GM20431 (cell line): ENCODE results near the gene TGFB1.
"Not testable (repeated sequence)": the region's sequence is repeated elsewhere in the genome, so short reads cannot be mapped to it uniquely, and the experiment has no call there.

Source experiments
- in situ Hi-C: fragments of 300-500 bp; cut with MseI, MboI; formaldehyde crosslinking; loops from one replicate; pipeline ENCODE4 v1.15.0; 2020; ENCODE audit warnings: low sequenced_read_pairs; ENCODE audit not compliant: unreplicated experiment

Gene TGFB1

DNA sequence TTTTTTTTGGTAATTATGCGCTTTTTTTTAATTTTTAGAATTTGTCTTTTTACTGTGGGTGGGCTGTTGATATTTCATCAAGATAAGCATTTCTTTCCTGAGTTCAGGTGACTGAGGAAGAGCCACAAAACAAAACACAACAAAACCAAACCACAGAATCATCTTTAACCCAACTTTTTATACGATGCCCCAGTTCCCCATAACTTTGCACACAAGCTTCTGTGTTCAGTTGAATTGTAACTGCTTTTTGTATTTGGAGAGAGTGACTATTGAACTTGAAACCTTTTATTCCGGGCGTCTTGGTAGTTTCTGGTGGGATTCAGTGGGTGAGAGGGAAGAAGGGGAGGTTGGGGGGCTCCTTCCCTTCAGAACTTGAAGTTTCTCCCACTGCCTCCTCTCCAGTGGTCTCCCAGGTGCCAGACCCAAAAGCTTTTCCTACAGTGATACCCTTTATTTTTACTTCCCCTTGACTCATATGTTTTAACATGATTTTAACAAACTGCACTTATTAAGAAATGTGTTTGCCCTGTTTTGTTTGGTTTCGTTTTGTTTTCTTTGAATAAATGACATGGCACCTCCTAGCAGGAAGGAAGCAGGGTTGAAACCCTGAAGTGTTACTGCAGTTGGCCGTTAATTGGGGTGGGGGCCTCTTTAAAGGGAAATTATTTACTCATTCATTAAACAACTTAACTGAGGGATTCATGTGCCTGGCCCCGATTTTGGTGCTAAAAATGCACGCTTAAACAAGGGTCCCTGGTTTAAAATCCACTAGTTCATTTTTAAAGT, 46.4 kb downstream of the TGFB1 start:
- in situ Hi-C loops = loop anchor here (10.0 kb wide), 1 partner anchor 102 kb away; no protein-coding TSS in a partner anchor

DNA sequence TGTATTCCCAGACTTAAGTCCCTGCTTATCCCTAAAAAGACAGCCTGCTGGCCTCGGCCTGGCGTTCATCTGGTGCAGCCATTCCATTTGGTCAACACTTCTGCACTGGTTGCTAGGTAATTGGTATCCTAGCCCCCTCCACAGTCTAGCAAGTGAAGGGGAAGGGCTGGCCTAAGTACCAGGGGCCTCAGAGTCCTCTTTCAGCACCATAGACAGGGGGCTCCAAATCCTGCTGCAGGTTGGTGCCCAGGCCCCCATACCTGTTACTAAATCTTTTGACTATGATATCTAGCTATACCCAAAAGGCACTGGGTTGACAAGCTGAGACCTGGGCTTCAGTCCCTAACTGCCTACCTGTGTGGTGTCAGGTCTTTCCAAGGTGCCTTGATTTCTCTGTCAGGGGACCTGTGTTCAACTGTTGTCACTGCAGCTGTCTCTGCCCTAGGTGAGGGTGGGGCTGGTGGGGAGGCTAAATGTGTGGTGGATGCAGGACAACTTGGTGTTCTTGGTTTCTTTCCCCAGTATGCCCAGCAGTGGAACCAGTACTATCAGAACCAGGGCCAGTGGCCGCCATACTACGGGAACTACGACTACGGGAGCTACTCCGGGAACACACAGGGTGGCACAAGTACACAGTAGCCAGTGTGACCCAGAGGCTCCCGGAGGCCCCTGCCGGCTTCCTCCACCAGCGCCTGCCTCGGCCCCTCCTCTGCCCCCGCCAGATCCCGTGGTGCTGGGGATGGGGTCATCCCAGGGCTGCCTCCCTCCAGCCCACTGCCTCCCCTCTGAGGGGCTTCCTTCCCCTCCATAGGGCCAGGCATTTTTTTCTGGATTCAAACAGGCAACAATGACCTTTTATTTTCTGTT, 47.6 kb downstream of the TGFB1 start:
- in situ Hi-C loops = loop anchor here (10.0 kb wide), 1 partner anchor 101 kb away; no protein-coding TSS in a partner anchor

DNA sequence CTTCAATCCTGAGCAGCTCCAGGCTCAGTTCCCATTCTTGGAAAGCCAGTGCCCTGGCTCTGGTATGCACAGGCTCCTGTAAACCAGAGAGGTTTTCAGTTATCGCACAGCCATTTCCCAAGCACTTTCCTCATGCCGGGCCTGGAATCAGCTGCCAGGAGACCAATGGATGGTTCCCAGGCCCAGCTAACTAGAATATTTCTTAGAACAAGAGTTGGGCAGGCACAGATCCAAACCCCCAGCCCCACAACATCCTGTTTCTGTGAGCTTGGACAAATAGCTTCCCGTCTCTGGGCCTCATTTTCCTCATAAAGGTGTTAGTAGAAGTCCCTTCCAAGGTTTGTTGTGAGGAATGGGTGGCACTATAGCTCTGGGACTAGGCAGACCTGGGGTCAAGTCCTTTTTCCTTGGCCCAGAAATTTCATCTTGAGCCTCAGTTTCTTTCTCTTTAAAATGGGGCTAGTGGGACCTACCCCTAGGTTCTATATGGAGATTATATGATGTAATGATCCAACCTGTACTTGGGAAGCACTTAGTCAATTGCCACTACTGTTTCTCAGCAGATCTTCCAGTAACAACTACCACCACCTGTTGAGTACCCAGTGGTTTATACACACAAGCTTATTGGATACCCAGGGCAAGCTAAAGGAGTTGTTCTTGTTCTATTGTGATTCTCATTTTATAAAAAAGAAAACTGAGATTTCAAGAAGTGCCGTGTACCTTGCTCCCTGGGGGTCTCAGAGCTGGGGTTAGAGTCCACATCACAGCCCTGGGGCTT, 48.8 kb downstream of the TGFB1 start:
- in situ Hi-C loops = loop anchor here (10.0 kb wide), 1 partner anchor 100 kb away; no protein-coding TSS in a partner anchor

GRCh38 chr19:41303954-41304353, 49.8 kb downstream of the TGFB1 start:
- in situ Hi-C loops = loop anchor here (10.0 kb wide), 1 partner anchor 99 kb away; no protein-coding TSS in a partner anchor

- in situ Hi-C loops = loop anchor here (10.0 kb wide), 1 partner anchor 98 kb away; no protein-coding TSS in a partner anchor
These were observed 50.9 kb downstream of the TGFB1 start for GRCh38 chr19:41302624-41303351.

GRCh38 chr19:41300555-41300954, 53.2 kb downstream of the TGFB1 start:
- in situ Hi-C loops = loop anchor here (10.0 kb wide), 1 partner anchor 96 kb away; no protein-coding TSS in a partner anchor

GRCh38 chr19:41299755-41300089, 54.0 kb downstream of the TGFB1 start:
- in situ Hi-C loops = loop anchor here (10.0 kb wide), 1 partner anchor 95 kb away; no protein-coding TSS in a partner anchor

DNA sequence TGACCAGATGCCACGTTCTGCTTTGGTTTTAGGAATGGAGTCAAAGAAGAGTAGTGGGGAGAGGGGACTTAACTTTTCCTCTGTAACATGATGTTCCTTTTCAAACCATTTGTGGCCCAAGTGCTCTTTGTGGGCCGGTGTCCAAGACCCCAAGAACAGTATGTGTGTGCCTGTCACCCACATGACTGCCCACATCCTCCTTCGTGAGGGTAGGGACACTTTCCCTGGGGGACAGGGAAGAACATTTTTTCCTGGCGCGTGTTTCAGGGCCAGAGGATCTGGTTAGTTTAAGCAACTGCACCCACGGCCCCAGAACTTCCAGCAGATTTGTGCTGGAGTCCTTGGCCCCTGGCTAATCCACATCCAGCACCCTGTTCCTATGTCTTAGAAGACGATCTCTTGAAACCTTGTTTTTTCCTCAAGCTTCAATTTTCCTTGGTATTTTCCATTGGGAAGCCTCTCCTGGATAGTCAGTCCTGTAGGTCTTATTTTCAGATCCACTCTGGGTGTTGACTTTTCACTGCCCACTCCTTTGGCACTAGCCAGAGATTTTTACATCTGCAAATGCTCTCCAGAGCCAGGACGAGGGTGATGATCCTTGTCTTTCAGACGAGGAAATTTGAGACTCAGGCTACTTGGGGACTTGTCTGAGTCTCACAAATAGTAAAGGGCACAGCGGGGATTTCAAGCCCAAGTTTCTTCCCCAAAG, 54.5 kb downstream of the TGFB1 start:
- in situ Hi-C loops = no loop called here

DNA sequence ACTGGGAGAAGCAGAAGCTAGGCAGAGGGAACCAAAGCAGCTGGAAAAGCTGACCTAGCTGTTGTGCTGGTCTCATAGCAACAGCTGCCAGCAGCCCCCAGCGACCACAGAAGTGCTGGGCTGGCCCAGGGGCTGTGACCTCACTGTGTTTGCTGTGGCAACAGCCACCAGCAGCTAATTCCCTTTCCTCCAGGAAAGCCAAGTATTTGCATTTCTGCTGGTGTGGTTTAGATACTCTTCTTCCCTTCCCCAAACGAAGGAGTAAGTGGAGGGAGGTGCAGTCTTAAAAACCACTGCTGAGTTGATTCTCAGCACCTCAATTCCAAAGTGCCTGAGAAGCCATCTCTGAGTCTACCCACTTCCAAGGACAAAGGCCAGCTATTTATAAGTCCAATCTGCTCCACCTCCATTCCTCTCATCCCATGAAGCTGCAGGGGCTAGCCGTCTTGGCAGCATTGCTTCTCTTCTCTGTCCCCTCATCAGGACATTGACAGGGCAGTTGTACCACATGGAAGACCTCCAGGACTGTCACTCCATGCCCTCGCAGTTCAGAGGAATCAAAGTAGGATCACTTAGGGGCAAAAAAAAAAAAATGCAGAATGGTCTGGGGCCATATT, 55.3 kb downstream of the TGFB1 start:
- in situ Hi-C loops = no loop called here

DNA sequence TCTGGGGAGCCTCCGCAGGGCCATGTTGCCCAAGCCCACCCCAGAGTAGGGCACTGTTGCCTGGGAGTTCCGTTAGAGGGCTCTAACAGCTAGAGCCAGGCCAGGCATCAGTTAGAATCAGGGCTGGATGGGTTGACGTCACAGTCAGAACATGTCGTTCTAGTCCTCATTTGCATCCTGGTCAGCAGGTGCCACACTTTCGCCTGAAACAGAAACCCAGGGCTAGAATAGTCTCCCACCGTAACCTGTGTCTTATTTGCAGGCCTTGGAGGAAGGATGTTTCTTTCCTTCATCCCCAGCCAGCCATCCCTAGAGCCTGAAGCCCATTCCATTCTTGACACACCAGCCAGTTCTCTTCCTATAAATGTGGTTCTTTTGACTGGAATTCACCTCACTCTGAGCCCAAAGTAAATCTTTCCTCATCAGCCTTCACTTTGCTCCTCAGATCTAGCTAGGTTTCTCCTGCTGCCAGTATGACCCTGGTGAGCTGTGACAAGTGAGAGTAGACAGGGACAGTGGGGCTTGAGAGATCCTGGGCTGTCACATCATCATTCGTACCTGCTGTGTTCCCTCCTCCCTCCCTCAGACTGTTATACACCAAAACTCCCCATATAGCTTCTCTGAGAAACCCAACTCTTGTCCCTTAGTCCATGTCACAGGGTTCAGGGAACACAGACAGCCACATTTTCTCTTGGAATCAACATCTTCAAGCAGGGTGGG, 55.9 kb downstream of the TGFB1 start:
- in situ Hi-C loops = no loop called here

- in situ Hi-C loops = no loop called here
These were observed 57.3 kb downstream of the TGFB1 start for GRCh38 chr19:41296433-41296871.

- in situ Hi-C loops = no loop called here
These were observed 58.2 kb downstream of the TGFB1 start for GRCh38 chr19:41295499-41295898.

GRCh38 chr19:41294393-41294792, 59.3 kb downstream of the TGFB1 start:
- in situ Hi-C loops = no loop called here

- in situ Hi-C loops = not testable (repeated sequence)
These were observed 63.9 kb downstream of the TGFB1 start for GRCh38 chr19:41289814-41290213.

DNA sequence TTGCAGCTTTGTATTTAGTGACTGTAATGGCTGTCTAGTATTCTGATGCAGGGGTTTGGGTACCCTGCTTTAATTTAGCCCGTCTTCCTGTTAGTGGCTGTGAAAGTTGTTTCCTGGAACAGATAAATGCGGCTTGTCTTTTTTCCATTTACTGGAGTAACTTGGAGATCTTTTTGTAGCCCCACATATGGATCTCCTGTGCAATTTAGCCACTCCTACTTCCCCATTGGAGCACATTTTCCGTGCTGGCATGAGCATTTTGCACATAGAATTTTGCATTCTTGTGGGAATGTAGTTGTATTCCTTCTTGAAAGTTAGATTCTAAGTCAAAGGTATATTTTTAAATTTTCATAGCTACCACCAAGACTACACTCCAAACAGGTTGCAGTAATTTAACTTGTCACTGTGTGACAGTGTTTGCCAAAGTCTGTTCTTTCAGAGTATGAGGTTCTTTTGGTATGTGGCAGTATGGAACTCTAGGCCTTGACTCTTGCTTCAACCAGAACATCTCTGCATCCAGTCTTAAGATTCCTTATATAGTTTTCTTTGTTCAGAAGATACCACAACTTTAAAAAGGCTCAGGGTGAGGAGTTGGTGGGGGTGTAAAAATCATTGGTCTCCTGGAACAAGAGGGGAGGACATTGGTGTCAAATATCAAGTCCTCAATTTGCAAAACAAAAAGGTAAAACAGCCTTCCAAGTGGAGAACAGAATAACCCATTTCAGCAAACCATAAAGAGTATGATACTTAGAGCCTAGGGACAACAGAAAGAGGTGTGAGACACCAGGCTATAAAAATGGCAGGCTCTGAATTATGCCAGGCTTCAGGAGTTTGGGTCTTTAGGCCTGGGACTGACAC, 64.8 kb downstream of the TGFB1 start:
- in situ Hi-C loops = no loop called here
